ENCODE data around the gene KMT2B. TPM values are rescaled to one million over a fixed set of nuclear protein-coding genes. Genes with fewer than 3 reads are reported as not detected.
"Not testable (repeated sequence)": the region's sequence is repeated elsewhere in the genome, so short reads cannot be mapped to it uniquely, and the experiment has no call there.

Gene KMT2B, protein sequence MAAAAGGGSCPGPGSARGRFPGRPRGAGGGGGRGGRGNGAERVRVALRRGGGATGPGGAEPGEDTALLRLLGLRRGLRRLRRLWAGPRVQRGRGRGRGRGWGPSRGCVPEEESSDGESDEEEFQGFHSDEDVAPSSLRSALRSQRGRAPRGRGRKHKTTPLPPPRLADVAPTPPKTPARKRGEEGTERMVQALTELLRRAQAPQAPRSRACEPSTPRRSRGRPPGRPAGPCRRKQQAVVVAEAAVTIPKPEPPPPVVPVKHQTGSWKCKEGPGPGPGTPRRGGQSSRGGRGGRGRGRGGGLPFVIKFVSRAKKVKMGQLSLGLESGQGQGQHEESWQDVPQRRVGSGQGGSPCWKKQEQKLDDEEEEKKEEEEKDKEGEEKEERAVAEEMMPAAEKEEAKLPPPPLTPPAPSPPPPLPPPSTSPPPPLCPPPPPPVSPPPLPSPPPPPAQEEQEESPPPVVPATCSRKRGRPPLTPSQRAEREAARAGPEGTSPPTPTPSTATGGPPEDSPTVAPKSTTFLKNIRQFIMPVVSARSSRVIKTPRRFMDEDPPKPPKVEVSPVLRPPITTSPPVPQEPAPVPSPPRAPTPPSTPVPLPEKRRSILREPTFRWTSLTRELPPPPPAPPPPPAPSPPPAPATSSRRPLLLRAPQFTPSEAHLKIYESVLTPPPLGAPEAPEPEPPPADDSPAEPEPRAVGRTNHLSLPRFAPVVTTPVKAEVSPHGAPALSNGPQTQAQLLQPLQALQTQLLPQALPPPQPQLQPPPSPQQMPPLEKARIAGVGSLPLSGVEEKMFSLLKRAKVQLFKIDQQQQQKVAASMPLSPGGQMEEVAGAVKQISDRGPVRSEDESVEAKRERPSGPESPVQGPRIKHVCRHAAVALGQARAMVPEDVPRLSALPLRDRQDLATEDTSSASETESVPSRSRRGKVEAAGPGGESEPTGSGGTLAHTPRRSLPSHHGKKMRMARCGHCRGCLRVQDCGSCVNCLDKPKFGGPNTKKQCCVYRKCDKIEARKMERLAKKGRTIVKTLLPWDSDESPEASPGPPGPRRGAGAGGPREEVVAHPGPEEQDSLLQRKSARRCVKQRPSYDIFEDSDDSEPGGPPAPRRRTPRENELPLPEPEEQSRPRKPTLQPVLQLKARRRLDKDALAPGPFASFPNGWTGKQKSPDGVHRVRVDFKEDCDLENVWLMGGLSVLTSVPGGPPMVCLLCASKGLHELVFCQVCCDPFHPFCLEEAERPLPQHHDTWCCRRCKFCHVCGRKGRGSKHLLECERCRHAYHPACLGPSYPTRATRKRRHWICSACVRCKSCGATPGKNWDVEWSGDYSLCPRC (N-terminal part only)
- total RNA-seq = 61.9 and 65.2 TPM in 2 replicates

DNA sequence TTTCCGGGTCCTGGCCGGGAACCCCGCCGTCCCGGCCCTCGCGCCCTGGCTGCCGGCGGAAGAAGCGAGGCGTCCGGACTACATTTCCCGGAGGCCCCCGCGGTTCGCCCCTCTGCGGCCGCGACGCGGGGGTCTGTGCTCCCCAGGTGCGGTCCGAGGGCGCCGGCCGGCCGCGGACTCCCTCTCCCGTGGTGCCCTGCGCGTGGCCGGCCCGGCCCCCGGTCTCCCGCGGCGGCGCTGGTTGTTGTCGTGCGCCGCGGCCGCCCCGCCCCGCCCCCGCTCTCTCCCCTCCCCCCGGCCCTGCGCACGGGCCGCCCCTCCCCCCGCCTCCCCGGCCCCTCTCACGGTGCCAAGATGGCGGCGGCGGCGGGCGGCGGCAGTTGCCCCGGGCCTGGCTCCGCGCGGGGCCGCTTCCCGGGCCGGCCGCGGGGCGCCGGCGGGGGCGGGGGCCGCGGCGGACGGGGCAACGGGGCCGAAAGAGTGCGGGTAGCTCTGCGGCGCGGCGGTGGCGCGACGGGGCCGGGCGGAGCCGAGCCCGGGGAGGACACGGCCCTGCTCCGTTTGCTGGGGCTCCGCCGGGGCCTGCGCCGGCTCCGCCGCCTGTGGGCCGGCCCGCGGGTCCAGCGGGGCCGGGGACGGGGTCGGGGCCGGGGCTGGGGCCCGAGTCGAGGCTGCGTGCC is at the start of gene KMT2B:
Gene KMT2B (plus strand): TSS at position 339 of the 680 bp plus-strand sequence. CDS start 16 bp downstream, at position 355.
- H3K4me3 Mint-ChIP-seq = peak within 1 kb of the TSS; percentile 99
- no peak for DNase-seq (ENCODE audit: low spot score)
- peaks cover 47% of the 10 kb centered on the region for H3K36me3 Mint-ChIP-seq (ENCODE audit: low read depth)
- no peaks in the 10 kb centered on the region for H3K9me3 Mint-ChIP-seq
- no peaks in the 10 kb centered on the region for H3K27me3 Mint-ChIP-seq (ENCODE audit: insufficient read depth)
- intact Hi-C loops (cut with micrococcal nuclease) = loop anchor here (1.0 to 5.0 kb wide), 15 partner anchors 16 to 397 kb away; partner anchors contain the start of genes ALKBH6, ARHGAP33, COX6B1 and NFKBID
- H3K27ac Mint-ChIP-seq = peak within 1 kb of the TSS; percentile 98
- H3K4me1 Mint-ChIP-seq (ENCODE audit: low read depth) = peaks cover 42% of the 10 kb centered on the region

DNA sequence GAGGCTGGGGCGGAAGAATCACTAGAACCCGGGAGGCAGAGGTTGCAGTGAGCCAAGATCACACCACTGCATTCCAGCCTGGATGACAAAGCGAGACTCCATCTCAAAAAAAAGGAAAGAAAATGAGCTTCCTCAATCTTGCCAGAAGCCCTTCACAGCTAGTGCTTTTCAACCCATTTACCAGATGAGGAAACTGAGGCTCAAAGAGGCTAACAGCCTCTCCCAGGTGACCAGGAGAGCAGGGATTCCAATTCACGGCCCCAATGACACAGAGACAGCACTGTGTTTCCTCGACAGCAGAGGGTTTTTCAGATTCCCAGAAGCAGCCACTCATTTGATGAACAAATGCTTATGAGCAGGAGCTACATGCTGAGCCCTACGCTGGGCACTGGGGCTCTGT is 48.2 kb upstream of the KMT2B start:
- peaks cover 30% of the 10 kb centered on the region for H3K27me3 Mint-ChIP-seq (ENCODE audit: insufficient read depth)
- no peaks in the 10 kb centered on the region for H3K36me3 Mint-ChIP-seq (ENCODE audit: low read depth)
- H3K9me3 Mint-ChIP-seq = no peaks in the 10 kb centered on the region
- intact Hi-C loops (cut with micrococcal nuclease) = no loop called here
- no peak overlapping the region for H3K27ac Mint-ChIP-seq
- DNase-seq (ENCODE audit: low spot score) = no peak
- peaks cover 15% of the 10 kb centered on the region for H3K4me1 Mint-ChIP-seq (ENCODE audit: low read depth)
- no peak overlapping the region for H3K4me3 Mint-ChIP-seq

DNA sequence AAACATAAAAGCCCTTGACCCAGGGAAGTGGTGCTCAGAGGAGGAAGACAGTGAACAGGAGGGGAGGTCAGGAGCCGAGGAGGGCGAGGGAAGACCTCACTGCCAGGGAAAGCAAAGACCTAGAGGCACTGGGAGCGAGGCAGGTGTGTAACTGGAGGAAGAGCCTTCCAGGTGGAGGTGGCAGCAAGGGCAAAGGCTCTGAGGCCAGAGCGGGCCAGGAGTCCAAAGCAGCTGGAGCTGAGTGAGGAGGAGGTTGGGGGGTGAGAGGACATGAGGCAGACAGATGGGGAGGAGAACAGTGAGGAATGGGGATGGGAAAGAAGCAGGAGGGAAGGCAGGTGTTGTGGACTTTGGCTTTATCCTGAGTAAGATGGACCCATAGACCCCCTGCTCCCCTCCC is 47.8 kb upstream of the KMT2B start:
- no peaks in the 10 kb centered on the region for H3K9me3 Mint-ChIP-seq
- no peaks in the 10 kb centered on the region for H3K36me3 Mint-ChIP-seq (ENCODE audit: low read depth)
- DNase-seq (ENCODE audit: low spot score) = no peak
- peaks cover 30% of the 10 kb centered on the region for H3K27me3 Mint-ChIP-seq (ENCODE audit: insufficient read depth)
- intact Hi-C loops (cut with micrococcal nuclease) = no loop called here
- H3K4me3 Mint-ChIP-seq = no peak overlapping the region
- peaks cover 15% of the 10 kb centered on the region for H3K4me1 Mint-ChIP-seq (ENCODE audit: low read depth)
- H3K27ac Mint-ChIP-seq = no peak overlapping the region

DNA sequence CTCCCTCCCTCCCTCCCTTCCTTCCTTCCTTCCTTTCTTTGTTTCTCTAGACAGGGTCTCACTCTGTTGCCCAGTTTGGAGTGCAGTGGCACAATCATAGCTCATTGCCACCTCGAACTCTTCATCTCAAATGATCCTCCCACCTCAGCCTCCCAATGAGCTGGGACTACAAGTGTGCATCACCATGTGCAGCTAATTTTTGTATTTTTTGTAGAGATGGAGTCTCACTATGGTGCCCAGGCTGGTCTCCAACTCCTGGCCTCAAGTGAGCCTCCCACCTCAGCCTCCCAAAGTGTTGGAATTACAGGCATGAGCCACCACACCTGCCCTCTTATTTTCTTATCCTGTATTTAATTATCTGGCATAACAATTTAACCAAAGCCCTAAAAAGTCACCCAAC is 47.1 kb upstream of the KMT2B start:
- intact Hi-C loops (cut with micrococcal nuclease) = no loop called here
- H3K9me3 Mint-ChIP-seq = no peaks in the 10 kb centered on the region
- peaks cover 30% of the 10 kb centered on the region for H3K27me3 Mint-ChIP-seq (ENCODE audit: insufficient read depth)
- no peak overlapping the region for H3K4me3 Mint-ChIP-seq
- peaks cover 15% of the 10 kb centered on the region for H3K4me1 Mint-ChIP-seq (ENCODE audit: low read depth)
- no peak overlapping the region for H3K27ac Mint-ChIP-seq
- no peak for DNase-seq (ENCODE audit: low spot score)
- H3K36me3 Mint-ChIP-seq (ENCODE audit: low read depth) = no peaks in the 10 kb centered on the region

DNA sequence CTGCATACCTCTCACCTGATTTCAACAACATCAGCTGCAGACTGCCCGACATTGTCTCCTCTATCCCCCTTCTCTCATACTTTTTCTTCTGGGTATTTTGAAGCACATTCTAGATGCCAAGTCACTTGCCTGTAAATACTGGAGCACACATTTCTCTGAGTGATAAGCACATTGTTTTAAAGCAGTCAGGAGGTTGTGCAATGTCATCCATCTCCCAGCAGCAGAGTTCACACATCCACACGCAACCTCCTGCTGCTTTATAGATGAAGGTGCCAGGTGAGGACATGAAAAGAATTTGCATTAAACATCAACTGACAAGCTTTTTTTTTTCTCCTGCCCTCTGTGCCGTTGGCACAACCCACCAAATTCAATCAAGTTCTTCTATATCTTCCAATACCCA is 46.0 kb upstream of the KMT2B start:
- H3K4me3 Mint-ChIP-seq = no peak overlapping the region
- H3K27ac Mint-ChIP-seq = no peak overlapping the region
- H3K27me3 Mint-ChIP-seq (ENCODE audit: insufficient read depth) = peaks cover 33% of the 10 kb centered on the region
- H3K4me1 Mint-ChIP-seq (ENCODE audit: low read depth) = peaks cover 15% of the 10 kb centered on the region
- DNase-seq (ENCODE audit: low spot score) = no peak
- no peaks in the 10 kb centered on the region for H3K36me3 Mint-ChIP-seq (ENCODE audit: low read depth)
- no peaks in the 10 kb centered on the region for H3K9me3 Mint-ChIP-seq
- intact Hi-C loops (cut with micrococcal nuclease) = loop anchor here (2.0 kb wide), 1 partner anchor 39 kb away; no protein-coding TSS in a partner anchor

DNA sequence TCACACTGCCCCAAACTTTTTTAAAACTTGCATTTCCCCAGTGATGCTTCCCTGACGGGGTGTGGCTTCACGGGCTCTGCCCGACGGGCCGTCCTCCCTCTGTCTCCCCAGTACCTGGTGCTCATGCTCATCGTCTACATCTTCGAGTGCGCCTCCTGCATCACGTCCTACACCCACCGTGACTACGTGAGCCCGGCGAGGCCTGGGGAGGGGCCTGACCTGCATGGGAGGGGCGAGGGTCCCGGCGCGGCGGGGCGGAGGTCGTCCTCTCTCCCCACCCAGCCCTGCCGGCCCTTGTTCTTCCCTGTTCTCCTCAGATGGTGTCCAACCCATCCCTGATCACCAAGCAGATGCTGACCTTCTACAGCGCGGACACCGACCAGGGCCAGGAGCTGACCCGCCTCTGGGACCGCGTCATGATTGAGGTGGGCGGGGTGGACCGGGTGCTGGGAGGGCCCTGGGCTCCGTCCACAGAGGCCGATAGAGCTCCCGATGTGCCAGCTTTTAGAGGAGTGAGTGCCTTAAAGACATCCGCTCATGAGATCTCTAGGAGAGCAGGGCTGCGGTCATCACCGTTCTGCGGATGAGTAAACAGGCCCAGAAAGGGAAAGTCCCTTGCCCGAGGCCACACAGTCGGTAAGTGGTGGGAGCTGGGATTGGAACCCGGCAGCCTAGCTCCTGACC is 44.5 kb upstream of the KMT2B start:
- H3K4me3 Mint-ChIP-seq = peak overlapping the region; percentile 81
- no peaks in the 10 kb centered on the region for H3K9me3 Mint-ChIP-seq
- peaks cover 37% of the 10 kb centered on the region for H3K27me3 Mint-ChIP-seq (ENCODE audit: insufficient read depth)
- peak; percentile 58 for DNase-seq (ENCODE audit: low spot score)
- H3K27ac Mint-ChIP-seq = peak overlapping the region; percentile 29
- intact Hi-C loops (cut with micrococcal nuclease) = loop anchor here (1.0 to 2.0 kb wide), 3 partner anchors 25 to 45 kb away; partner anchors contain the start of gene COX6B1
- no peaks in the 10 kb centered on the region for H3K36me3 Mint-ChIP-seq (ENCODE audit: low read depth)
- peaks cover 15% of the 10 kb centered on the region for H3K4me1 Mint-ChIP-seq (ENCODE audit: low read depth)

DNA sequence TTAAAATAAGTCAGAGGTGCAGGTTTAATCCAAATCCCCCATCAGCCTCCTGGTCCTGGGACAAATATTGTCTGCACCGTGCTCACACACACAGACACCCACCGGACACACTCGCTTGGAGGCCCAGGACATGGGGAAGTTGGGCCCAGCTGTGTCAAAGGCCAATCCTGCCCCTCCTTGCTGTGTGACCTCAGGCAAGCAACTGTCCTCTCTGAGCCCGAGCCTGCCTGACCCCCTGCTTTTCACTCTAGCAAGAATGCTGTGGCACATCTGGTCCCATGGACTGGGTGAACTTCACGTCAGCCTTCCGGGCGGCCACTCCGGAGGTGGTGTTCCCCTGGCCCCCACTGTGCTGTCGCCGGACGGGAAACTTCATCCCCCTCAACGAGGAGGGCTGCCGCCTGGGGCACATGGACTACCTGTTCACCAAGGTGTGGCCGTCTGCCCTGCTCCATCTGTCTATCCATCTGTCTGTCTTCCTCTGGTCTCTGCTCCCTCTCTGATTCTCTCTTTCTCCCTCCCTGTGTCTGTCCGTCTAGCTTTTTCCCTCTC is 42.1 kb upstream of the KMT2B start:
- Mint-ChIP-seq H3K27ac (no peak overlapping the region), H3K4me3 (no peak overlapping the region), H3K4me1 (ENCODE audit: low read depth) (peaks cover 15% of the 10 kb centered on the region), H3K36me3 (ENCODE audit: low read depth) (no peaks in the 10 kb centered on the region), H3K9me3 (no peaks in the 10 kb centered on the region), H3K27me3 (ENCODE audit: insufficient read depth) (peaks cover 26% of the 10 kb centered on the region)
- intact Hi-C loops (cut with micrococcal nuclease) = no loop called here
- DNase-seq (ENCODE audit: low spot score) = no peak

DNA sequence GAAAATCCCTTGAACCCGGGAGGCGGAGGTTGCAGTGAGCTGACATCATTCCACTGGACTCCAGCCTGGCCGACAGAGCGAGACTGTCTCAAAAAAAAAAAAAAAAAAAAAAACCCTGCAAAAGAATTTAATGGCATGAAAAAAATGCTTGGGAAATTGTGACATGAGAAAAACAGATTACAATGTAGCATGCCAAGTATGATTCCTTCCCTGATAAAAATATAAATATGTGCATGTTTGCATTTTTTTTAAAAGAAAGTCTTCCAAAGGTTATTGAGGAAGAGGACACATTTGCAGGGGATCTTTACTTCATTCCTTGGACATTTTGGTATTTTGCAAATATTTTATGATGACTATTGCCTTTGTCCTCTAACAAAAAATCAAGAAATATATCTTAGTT is 28.0 kb upstream of the KMT2B start:
- no peaks in the 10 kb centered on the region for H3K9me3 Mint-ChIP-seq
- no peaks in the 10 kb centered on the region for H3K36me3 Mint-ChIP-seq (ENCODE audit: low read depth)
- no peak overlapping the region for H3K4me3 Mint-ChIP-seq
- no peak for DNase-seq (ENCODE audit: low spot score)
- no peak overlapping the region for H3K27ac Mint-ChIP-seq
- H3K4me1 Mint-ChIP-seq (ENCODE audit: low read depth) = peaks cover 6% of the 10 kb centered on the region
- intact Hi-C loops (cut with micrococcal nuclease) = loop anchor here (5.0 kb wide), 1 partner anchor 192 kb away; no protein-coding TSS in a partner anchor
- peaks cover 1% of the 10 kb centered on the region for H3K27me3 Mint-ChIP-seq (ENCODE audit: insufficient read depth)

DNA sequence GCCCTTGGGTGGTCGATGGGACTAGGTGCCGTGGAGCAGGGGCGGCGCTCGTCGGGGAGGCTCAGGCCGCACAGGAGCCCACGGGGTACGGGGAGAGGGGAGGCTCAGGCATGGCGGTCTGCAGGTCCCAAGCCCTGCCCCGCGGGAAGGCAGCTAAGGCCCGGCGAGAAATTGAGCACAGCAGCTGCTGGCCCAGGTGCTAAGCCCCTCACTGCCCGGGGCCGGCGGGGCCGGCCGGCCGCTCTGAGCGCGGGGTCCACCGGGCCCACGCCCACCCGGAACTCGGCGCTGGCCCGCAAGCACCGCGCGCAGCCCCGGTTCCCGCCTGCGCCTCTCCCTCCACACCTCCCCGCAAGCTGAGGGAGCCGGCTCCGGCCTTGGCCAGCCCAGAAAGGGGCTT is 26.7 kb upstream of the KMT2B start:
- H3K4me3 Mint-ChIP-seq; DNase-seq (ENCODE audit: low spot score); H3K36me3 Mint-ChIP-seq (ENCODE audit: low read depth); H3K27ac Mint-ChIP-seq; H3K27me3 Mint-ChIP-seq (ENCODE audit: insufficient read depth); H3K9me3 Mint-ChIP-seq; H3K4me1 Mint-ChIP-seq (ENCODE audit: low read depth): not testable (repeated sequence)
- intact Hi-C loops (cut with micrococcal nuclease) = loop anchor here (5.0 kb wide), 1 partner anchor 191 kb away; no protein-coding TSS in a partner anchor

DNA sequence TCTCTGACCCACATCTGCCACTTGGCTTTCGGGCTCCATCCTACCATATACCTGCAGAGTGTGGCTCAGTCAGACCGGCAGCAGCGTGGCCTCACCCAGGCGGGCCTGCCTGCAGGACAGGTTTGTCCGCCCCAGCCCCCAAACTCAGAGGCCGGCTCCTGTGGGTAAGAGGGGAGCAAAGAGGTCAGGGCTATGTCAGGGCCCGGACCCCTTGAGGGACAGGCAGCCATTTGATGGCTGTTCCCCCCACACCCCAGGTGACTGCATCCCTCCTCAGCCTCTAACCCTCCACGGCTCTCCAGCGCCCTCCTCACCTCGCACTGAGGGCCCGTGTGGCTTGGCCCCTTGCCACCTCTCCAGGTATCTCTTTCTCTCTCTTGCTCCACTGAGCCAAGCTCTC is 25.8 kb upstream of the KMT2B start:
- DNase-seq (ENCODE audit: low spot score) = no peak
- intact Hi-C loops (cut with micrococcal nuclease) = loop anchor here (5.0 kb wide), 1 partner anchor 190 kb away; no protein-coding TSS in a partner anchor
- Mint-ChIP-seq H3K36me3 (ENCODE audit: low read depth) (no peaks in the 10 kb centered on the region), H3K27ac (no peak overlapping the region), H3K9me3 (no peaks in the 10 kb centered on the region), H3K27me3 (ENCODE audit: insufficient read depth) (no peaks in the 10 kb centered on the region), H3K4me1 (ENCODE audit: low read depth) (peaks cover 17% of the 10 kb centered on the region), H3K4me3 (no peak overlapping the region)

DNA sequence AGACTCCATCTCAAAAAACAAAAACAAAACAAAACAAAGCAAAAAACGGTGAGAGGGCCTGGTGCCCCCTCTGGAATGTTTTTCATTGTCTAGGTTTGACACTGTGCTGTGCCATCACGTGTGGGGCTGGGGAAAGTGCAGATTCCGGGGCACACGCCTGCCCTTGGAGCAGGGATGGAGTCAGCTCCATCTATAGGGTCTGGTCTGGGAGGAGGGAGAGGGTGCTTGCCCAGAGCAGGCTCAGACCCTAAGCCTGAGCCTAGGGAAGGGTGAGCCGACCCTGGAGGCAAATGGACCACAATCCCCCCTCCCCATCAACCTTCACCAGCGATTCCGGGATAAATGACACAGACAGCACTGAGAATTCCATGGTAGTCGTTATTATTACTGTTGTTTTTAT is 24.4 kb upstream of the KMT2B start:
- DNase-seq (ENCODE audit: low spot score) = no peak
- Mint-ChIP-seq H3K27me3 (ENCODE audit: insufficient read depth) (no peaks in the 10 kb centered on the region), H3K36me3 (ENCODE audit: low read depth) (no peaks in the 10 kb centered on the region), H3K9me3 (no peaks in the 10 kb centered on the region), H3K27ac (peak overlapping the region; percentile 38), H3K4me1 (ENCODE audit: low read depth) (peaks cover 21% of the 10 kb centered on the region), H3K4me3 (no peak overlapping the region)
- intact Hi-C loops (cut with micrococcal nuclease) = loop anchor here (1.0 to 5.0 kb wide), 7 partner anchors 24 to 238 kb away; partner anchors contain the start of genes ARHGAP33, PSENEN and U2AF1L4

All from activated T-helper 1 cell treated with anti-CD3 and anti-CD28 coated beads, Interleukin-12 subunit alpha, Interleukin-12 subunit beta, Interleukin-2, Interleukin-4 antibody, amounts not matched to agents 30 ng/mL and 10 ng/mL and 1 ng/mL, durations not matched to agents 14 hours and 24 hours and 36 hours (primary cell).